NCI-H1105 (cell line): Measurements from ENCODE around the gene NSFL1C.
A peak's percentile ranks its signal among the peaks of the same experiment; 100 is the strongest.
"Not testable (repeated sequence)": the region's sequence is repeated elsewhere in the genome, so short reads cannot be mapped to it uniquely, and the experiment has no call there.

Source experiments
- DNase-seq: peaks from one replicate; lab custom pipeline; 2025; lab: John Stamatoyannopoulos, UW

Gene NSFL1C

GRCh38 chr20:1423625-1424106 is 43.0 kb downstream of the NSFL1C start:
- no peak for DNase-seq

GRCh38 chr20:1423206-1423605 is 43.4 kb downstream of the NSFL1C start:
- no peak for DNase-seq

GRCh38 chr20:1422753-1423152 is 43.9 kb downstream of the NSFL1C start:
- DNase-seq: no peak

GRCh38 chr20:1420066-1420465 is 46.6 kb downstream of the NSFL1C start:
- no peak for DNase-seq

- no peak for DNase-seq
Observed at GRCh38 chr20:1418350-1418749, 48.3 kb downstream of the NSFL1C start.

GRCh38 chr20:1417790-1418189 is 48.9 kb downstream of the NSFL1C start:
- no peak for DNase-seq

GRCh38 chr20:1417273-1417672 is 49.4 kb downstream of the NSFL1C start:
- DNase-seq: no peak

- no peak for DNase-seq
Observed at GRCh38 chr20:1415667-1416468, 50.8 kb downstream of the NSFL1C start.

GRCh38 chr20:1414982-1415381 is 51.7 kb downstream of the NSFL1C start:
- DNase-seq: no peak

- no peak for DNase-seq
Observed at GRCh38 chr20:1405801-1406200, 60.8 kb downstream of the NSFL1C start.

GRCh38 chr20:1403624-1404023 is 63.0 kb downstream of the NSFL1C start:
- DNase-seq: no peak

GRCh38 chr20:1402149-1402548 is 64.5 kb downstream of the NSFL1C start:
- DNase-seq: no peak

- no peak for DNase-seq
Observed at GRCh38 chr20:1401451-1401907, 65.2 kb downstream of the NSFL1C start.

- DNase-seq: peak; percentile 17
Observed at GRCh38 chr20:1399678-1400366, 66.8 kb downstream of the NSFL1C start.

- not testable (repeated sequence) for DNase-seq
Observed at GRCh38 chr20:1398185-1398584, 68.5 kb downstream of the NSFL1C start.

GRCh38 chr20:1397710-1398109 is 68.9 kb downstream of the NSFL1C start:
- DNase-seq: no peak

- no peak for DNase-seq
Observed at GRCh38 chr20:1396702-1397101, 69.9 kb downstream of the NSFL1C start.

GRCh38 chr20:1396264-1396663 is 70.4 kb downstream of the NSFL1C start:
- DNase-seq: no peak

- DNase-seq: no peak
Observed at GRCh38 chr20:1394686-1395085, 72.0 kb downstream of the NSFL1C start.

GRCh38 chr20:1393507-1393882 is 73.2 kb downstream of the NSFL1C start:
- DNase-seq: no peak

GRCh38 chr20:1392693-1393506 is 73.7 kb downstream of the NSFL1C start, which contains the start of gene FKBP1A:
FKBP1A (minus strand) TSS chr20:1393054; CDS start chr20:1392998, 56 bp downstream.
- DNase-seq: peak; percentile 82

GRCh38 chr20:1392443-1392692 is 74.3 kb downstream of the NSFL1C start:
- DNase-seq: no peak
